IPS DF 4.7 (cell line): Measurements from ENCODE around the gene CACNA2D3.
A peak's percentile ranks its signal among the peaks of the same experiment; 100 is the strongest.

Experiments
- DNase-seq: peaks from one replicate; pipeline ENCODE4 v3.0.0-alpha.2; 2013; ENCODE audit warnings: low spot score; ENCODE audit errors: extremely low read depth

Gene CACNA2D3

DNA sequence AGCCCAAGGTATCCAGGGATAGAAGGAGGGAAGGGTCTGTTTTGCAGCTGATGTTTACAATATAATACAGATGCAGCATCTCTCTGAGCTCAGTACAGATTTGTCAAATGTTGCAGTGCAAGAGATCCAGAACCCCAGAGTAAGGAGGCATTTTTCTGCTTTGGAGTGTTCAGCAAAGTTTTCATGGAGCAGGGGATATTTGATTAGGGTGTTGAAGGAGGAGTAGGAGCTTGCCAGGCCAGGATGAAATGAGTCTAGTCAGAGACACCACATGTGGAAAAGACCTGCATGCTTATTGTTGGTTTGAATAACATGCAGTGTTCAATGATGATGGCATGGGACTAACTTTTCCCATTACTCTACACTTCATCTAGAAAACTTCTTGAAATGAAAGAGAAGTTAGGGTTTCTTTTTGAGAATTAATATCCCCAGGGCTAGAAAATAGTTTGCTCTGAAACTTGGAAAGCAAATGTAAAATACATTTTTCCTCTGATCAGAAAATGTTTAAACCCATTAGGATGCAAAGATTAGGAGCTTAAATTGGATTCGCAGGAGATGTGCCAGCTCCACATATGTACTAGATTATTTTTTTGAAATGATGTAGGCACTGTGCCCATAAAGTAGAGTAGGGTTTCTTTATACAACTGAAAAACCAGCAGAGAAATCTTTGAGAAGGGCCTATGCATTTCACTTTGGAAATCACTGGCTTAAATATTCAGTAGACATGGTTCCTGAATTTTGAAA, 243.8 kb downstream of the CACNA2D3 start:
- no peak for DNase-seq

GRCh38 chr3:54366839-54367238, 244.5 kb downstream of the CACNA2D3 start:
- no peak for DNase-seq

GRCh38 chr3:54372232-54372631, 249.9 kb downstream of the CACNA2D3 start:
- DNase-seq, result no peak

GRCh38 chr3:54374214-54374852, 252.0 kb downstream of the CACNA2D3 start:
- no peak for DNase-seq

DNA sequence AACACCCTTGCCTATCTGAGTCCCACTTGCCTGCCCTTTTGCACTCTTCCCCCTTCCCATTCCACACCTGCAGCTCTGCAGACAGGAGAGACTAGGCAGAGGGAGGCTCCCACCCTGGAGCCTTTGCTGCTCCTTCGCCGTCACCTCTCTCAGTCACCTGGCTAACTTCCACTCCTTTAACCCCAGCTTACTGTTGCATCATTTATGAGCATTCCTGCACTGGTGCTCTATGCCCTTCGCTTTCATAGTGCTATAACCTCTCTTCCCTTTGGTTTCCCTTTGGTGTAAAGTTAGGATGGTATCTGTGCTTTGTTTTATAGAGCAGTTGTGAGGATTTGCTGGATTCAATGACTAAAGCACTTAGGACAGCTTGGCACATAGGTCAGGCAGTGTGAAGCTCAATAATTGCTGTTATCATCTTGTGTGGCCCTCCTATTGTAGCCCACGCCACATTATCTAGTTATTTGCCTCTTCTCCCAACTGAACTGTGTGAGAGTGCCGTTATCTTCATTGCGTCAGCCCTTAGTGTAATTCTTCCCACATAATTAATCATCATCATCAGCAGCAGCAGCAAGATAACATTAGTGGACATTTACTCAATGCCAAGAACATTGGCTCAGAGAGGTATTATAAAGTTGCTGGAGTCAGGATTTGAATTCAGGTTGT, 253.9 kb downstream of the CACNA2D3 start:
- DNase-seq, result no peak

DNA sequence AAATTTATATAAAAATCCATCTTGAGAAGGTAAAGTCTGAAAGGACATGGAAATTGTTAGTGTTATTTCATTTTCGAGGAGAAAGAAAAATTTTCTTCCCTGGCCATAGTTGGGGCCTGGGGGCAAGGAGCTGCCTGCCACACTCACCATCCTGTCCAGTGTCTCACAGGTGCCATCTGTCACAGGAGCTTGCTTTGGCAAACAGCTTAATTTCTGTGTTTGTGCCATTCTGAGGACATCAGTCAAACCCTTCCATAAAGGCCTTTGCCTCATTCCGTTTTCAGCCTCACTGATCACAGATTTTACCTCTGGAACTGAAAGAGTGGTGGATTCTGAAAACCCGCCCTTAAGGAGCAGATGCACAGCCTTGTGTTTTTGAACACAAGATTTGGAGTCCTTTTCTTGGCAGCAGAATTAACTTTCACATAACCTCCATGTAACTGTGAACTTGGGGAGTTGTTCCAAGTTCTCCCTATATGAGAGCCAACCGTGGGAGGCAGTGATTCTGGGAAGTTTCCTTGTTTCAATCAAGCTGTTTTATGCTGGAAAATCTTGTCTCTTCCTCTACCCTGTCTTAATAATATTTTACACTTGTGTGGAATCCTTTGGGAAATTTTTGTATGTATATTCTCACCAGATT, 254.7 kb downstream of the CACNA2D3 start:
- no peak for DNase-seq

DNA sequence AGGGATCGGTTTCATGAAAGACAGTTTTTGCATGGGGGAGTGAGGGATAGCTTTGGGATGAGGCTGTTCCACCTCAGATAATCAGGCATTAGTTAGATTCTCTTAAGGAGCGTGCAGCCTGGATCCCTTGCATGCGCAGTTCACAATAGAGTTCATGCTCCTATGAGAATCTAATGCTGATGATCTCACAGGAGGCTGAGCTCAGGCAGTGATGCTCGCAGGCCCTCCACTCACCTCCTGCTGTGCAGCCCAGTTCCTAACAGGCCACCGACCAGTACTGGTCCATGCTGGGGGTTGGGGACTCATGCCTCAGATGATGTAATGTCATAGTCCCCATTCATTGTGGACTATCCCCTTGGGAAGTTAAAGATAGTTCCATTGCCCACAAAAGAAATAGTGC, 255.8 kb downstream of the CACNA2D3 start:
- DNase-seq, result no peak

DNA sequence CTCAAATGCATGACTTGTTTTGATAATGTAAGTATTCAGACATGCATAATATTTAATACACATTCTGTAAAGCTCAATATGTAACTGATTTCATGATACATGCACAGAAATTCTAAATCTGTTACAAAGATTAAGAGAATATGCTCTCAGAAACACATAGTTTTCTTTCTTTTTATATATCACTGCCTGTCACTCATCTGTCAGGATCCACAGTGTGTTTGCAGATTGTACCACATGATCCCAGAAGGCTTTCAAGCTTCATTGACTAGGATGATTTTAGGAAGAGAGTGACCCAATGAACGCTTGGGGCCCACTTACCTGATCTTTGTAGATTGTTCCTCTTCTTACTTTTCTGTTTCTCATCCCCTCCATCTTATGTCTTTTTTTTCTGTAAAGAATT, 261.9 kb downstream of the CACNA2D3 start:
- DNase-seq, result no peak

DNA sequence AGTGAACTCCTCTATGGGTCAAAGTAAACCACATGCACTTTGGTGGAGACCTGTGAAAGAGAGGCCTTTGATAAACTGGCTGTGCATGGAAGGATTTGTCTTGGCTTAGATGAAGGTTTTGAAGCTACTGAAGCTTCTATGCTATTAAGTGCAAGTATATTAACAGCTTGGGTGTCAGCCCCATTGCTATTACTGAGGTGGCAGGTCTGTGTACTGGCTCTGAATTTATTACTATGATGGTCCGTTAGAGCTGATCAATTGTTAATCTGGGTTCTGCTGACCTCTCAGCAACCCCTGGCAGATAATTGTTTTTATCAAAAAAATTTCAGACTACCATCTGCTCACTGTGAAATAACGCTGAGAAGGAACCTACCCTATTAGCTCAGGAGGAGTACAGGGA, 268.2 kb downstream of the CACNA2D3 start:
- DNase-seq, result no peak

GRCh38 chr3:54393150-54393549, 270.8 kb downstream of the CACNA2D3 start:
- no peak for DNase-seq

DNA sequence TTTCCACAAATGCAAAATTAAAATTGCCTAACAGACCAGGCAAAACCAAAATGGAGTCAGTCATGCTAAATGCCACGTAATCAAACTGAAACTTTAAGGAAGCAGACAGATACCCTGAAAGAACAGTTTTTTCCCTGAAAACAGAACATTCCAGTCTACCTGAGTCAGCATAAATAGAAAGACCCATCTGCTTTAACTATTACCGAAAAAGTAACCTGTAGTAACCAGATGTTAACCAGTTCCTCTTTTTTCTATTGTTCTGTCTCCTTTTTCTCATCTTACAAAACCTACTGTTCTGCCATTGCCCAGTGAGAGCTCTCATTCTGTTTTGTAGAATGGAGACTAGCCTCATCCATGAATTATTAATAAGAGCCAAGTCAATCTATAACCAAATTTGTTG, 286.0 kb downstream of the CACNA2D3 start:
- DNase-seq, result no peak

DNA sequence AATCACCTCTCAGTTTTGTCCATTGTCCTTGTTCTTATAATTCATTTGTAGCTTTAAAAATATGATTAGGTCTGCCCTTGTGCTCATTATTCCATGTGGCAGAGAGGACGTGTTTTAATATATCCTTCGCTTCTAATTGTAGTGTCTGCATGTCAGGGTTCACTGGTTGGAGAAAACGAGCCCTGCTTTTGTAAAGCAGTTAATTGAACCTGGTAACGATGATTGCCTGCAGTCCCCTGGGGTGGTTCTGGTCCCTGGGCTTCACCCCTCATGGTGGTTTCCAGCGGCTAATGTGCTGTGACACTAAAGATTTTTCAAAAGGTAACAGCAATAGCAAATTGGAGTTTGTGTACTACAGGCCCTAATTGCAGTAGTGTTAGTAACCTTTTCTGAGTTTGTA, 299.6 kb downstream of the CACNA2D3 start:
- DNase-seq, result no peak

- DNase-seq, result no peak
Observed at GRCh38 chr3:54424292-54424691, 301.9 kb downstream of the CACNA2D3 start.

GRCh38 chr3:54426381-54426780, 304.0 kb downstream of the CACNA2D3 start:
- no peak for DNase-seq

DNA sequence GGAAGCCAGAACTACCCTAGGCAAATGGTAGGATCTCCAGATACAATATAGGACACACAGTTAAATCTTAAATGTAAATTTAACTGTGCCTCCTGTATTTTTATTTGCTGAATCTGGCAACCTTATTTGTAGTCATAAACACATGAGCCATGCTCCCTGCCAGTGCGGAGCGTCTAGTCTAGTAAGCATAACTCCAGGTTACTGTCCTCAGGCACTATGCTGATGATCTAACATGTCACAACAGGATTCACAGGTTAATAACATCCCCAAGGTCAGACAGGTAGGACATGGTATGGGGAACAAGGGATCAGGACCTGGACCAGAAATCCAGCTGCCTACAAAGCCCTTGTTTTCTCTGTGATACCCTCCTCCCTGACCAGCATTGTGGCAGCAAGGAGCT, 305.1 kb downstream of the CACNA2D3 start:
- DNase-seq, result no peak

GRCh38 chr3:54427941-54428871, 305.9 kb downstream of the CACNA2D3 start:
- peak; percentile 44 for DNase-seq

DNA sequence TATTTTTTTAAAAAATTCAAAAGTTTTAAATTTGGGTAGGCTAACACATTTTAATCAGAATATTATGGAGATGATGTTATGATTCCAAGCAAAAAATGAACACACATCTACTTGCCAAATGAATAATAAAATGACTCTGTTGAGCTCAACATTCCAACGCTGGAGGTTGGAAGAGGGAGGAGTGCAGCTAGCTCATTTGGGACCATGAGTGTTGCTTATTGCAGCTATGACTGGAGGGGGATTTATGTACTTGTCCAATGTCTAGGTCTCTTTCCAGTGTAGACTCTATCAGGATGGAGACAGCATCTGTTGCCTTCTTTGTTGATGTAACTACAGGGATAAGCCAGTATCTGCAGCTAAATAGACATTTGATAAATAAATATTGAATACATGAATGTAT, 310.6 kb downstream of the CACNA2D3 start:
- DNase-seq, result no peak

GRCh38 chr3:54433846-54434245, 311.5 kb downstream of the CACNA2D3 start:
- peak; percentile 64 for DNase-seq

GRCh38 chr3:54434756-54435155, 312.4 kb downstream of the CACNA2D3 start:
- DNase-seq, result no peak

- no peak for DNase-seq
Observed at GRCh38 chr3:54437271-54437670, 314.9 kb downstream of the CACNA2D3 start.

GRCh38 chr3:54443561-54444161, 321.3 kb downstream of the CACNA2D3 start:
- no peak for DNase-seq
